Panc1 (cell line): ENCODE results near the gene ARHGAP45. TPM values are rescaled to one million over a fixed set of nuclear protein-coding genes. Genes with fewer than 3 reads are reported as not detected.

Experiments
- ATAC-seq: fragments of 200-7000 bp; cut with Tn5 transposase; 2 replicates; pipeline ENCODE4 v1.9.1; 2020; ENCODE audit warnings: mild to moderate bottlenecking, moderate library complexity
- BruUV-seq: library from RNA; stranded (reverse); fragments of 400-500 nt; replicated peaks from 2 replicates; lab custom pipeline; 2021; lab: Mats Ljungman, UMichigan
- CTCF ChIA-PET: fragments of 300-600 bp; sonication (Branson Sonifier 250); formaldehyde crosslinking; loops from one replicate; lab custom pipeline; 2022; ENCODE audit warnings: antibody characterized with exemption; lab: Charles Lee
- POLR2A ChIA-PET: fragments of 300-600 bp; sonication (Branson Sonifier 250); formaldehyde crosslinking; loops from one replicate; lab custom pipeline; 2022; ENCODE audit warnings: antibody characterized with exemption; lab: Charles Lee
- DNase-seq: peaks from one replicate; pipeline ENCODE4 v3.0.0-alpha.2; 2010; ENCODE audit warnings: low read depth, low spot score
- H3K27ac ChIP-seq: 2 replicates; pipeline ENCODE4 v1.5.1; 2011; ENCODE audit warnings: mild to moderate bottlenecking, low read length, inconsistent platforms
- H3K27me3 ChIP-seq: fragments of 200-500 bp; sonication (Bioruptor generic); 2 replicates; pipeline ENCODE4 v1.6.0; 2014; ENCODE audit warnings: low read length, inconsistent platforms; ENCODE audit not compliant: control insufficient read depth, insufficient read depth
- H3K36me3 ChIP-seq: fragments of 200-500 bp; sonication (Bioruptor generic); 2 replicates; pipeline ENCODE4 v1.5.1; 2014; ENCODE audit warnings: inconsistent platforms, mild to moderate bottlenecking, low read length, moderate library complexity; ENCODE audit not compliant: control insufficient read depth, insufficient read depth
- H3K4me1 ChIP-seq: 2 replicates; pipeline ENCODE4 v1.5.1; 2011; ENCODE audit warnings: inconsistent platforms, mild to moderate bottlenecking, low read length, moderate library complexity; ENCODE audit not compliant: control insufficient read depth, insufficient read depth
- H3K4me3 ChIP-seq, 2 experiments: 2 replicates each; pipeline ENCODE4 v1.5.1; 2011 to 2012; ENCODE audit warnings: low read depth in 2 of 2, low read length in 2 of 2, mild to moderate bottlenecking in 2 of 2, inconsistent platforms in 1 of 2, moderate library complexity in 1 of 2
- H3K9me3 ChIP-seq: fragments of 200-500 bp; sonication (Bioruptor generic); 2 replicates; pipeline ENCODE4 v1.5.1; 2014; ENCODE audit warnings: low read depth, mild to moderate bottlenecking, inconsistent platforms, low read length, moderate library complexity; ENCODE audit not compliant: control insufficient read depth, insufficient read depth
- CTCF ChIP-seq: fragments of 450-650 bp; IDR thresholded peaks from 2 replicates; pipeline ENCODE4 v1.5.1; 2017; ENCODE audit warnings: mild to moderate bottlenecking
- POLR2AphosphoS5 ChIP-seq: IDR thresholded peaks from 2 replicates; pipeline ENCODE4 v1.6.1; 2012; ENCODE audit warnings: mild to moderate bottlenecking, low read depth, low read length, moderate library complexity
- REST ChIP-seq, 2 experiments: IDR thresholded peaks; 2 replicates each; pipeline ENCODE4 v1.6.1; 2011 to 2012; ENCODE audit warnings: low read depth in 2 of 2, control low read depth in 1 of 2, low read length in 1 of 2, mild to moderate bottlenecking in 1 of 2, moderate library complexity in 1 of 2; ENCODE audit not compliant: insufficient read depth in 1 of 2
- SIN3A ChIP-seq: IDR thresholded peaks from 2 replicates; pipeline ENCODE4 v1.6.1; 2012; ENCODE audit warnings: low read depth, mild to moderate bottlenecking, low read length, moderate library complexity, borderline replicate concordance; ENCODE audit not compliant: insufficient read depth
- TCF7L2 ChIP-seq: IDR thresholded peaks from 2 replicates; pipeline ENCODE4 v1.6.1; 2011; ENCODE audit warnings: mild to moderate bottlenecking, low read depth, low read length, inconsistent platforms
- in situ Hi-C: cut with HindIII; loops from 2 replicates; pipeline ENCODE4 v1.10.0; 2016; ENCODE audit warnings: low sequenced_read_pairs, low pct_unique_long_range_greater_than_20kb
- intact Hi-C: fragments of 100-400 bp; cut with micrococcal nuclease; formaldehyde crosslinking; loops from one replicate; pipeline ENCODE4 v1.10.0; 2022; ENCODE audit not compliant: unreplicated experiment
- total RNA-seq: library from RNA; stranded (reverse); gene quantifications from one replicate; pipeline ENCODE4 v1.2.1, GENCODE V29; 2021; ENCODE audit not compliant: unreplicated experiment

ARHGAP45 gene
- total RNA-seq, 1 experiment from 2014 or later = 27.8 TPM

DNA sequence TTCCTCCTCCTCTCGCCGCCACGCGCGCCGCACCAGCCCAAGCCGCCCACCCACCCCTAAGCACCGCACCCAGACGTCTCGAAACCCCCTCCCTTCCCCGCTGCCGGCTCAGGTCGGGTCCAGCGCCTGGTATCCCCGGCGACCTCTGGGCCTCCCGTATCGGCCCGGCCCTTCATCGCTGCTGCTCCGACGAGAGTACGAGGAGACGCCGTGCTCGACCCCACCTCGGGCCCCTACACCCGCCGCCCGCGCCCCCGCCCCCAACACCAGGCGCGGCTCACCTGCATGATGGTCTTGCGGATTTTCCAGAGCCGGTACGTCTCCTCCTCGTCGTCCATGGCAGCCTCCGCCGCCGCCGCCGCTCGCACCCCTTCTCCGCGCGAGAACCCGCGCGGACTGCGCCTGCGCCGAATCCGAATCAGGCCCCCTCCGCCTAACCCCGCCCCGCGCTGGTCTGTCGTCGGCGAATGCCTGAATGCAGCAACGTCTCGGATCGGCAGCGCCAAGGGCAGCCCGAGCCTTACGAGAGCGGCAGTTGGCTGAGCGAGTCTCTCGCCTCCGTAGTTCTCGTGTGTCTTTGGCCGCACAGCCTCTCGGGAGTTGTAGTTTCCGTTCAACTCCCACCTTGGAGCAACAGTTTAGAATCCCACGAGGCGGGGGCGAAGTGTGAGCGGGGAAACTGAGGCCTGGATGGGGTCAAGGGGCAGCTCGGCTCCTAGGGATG is 28.2 kb downstream of the ARHGAP45 start, which contains the start of gene POLR2E:
Gene POLR2E (minus strand): TSS at position 398 of the 724 bp plus-strand sequence. CDS start 60 bp downstream, at position 338.
- H3K36me3 ChIP-seq = no peaks in the 10 kb centered on the region; the same call in none of the 2 replicates
- peak within 1 kb of the TSS; percentile 83 to 87 for H3K4me3 ChIP-seq
- peaks cover 24% of the 10 kb centered on the region for H3K4me1 ChIP-seq
- DNase-seq = peak; percentile 79
- intact Hi-C loops (no loop called here), in situ Hi-C loops (no loop called here)
- peak within 1 kb of the TSS; percentile 87 for H3K27ac ChIP-seq
- no peaks in the 10 kb centered on the region for H3K9me3 ChIP-seq
- H3K27me3 ChIP-seq = no peaks in the 10 kb centered on the region
- peak; percentile 93 for ATAC-seq
- CTCF ChIA-PET = no interaction called here
- POLR2A ChIA-PET = no interaction called here
- no TSS peak for BruUV-seq
- TF ChIP-seq REST (IDR thresholded peaks at IDR 0.05; ENCODE audit: insufficient read depth in 1 of 2, low read depth in 2 of 2, low read length in 1 of 2) (peak in 1 of 2 experiments; percentile 62; a peak in 1 of 4 replicates), CTCF (no peak), POLR2AphosphoS5 (peak; percentile 62), SIN3A (0 out of 2 replicates have a peak, but pooled peaks have one; percentile 38), TCF7L2 (no peak)

GRCh38 chr19:1097810-1098176 is 30.8 kb downstream of the ARHGAP45 start:
- Histone ChIP-seq H3K27me3 (no peaks in the 10 kb centered on the region), H3K36me3 (no peaks in the 10 kb centered on the region; the same call in 1 of the 2 replicates), H3K4me3 (no peak overlapping the region), H3K4me1 (peaks cover 38% of the 10 kb centered on the region), H3K27ac (peak overlapping the region; percentile 79), H3K9me3 (no peaks in the 10 kb centered on the region)
- ChIA-PET CTCF (interaction anchor here (0.6 kb wide), 1 partner anchor 146 kb away, joined by 4 read pairs; no protein-coding TSS in a partner anchor), POLR2A (no interaction called here)
- TF ChIP-seq REST (IDR thresholded peaks at IDR 0.05; ENCODE audit: insufficient read depth in 1 of 2, low read depth in 2 of 2, low read length in 1 of 2) = no peak
- TF ChIP-seq TCF7L2 = no peak
- TF ChIP-seq SIN3A = no peak
- no peak for TF ChIP-seq CTCF
- TF ChIP-seq POLR2AphosphoS5 = no peak
- ATAC-seq (no peak), DNase-seq (no peak)
- in situ Hi-C loops = no loop called here
- BruUV-seq = no TSS peak
- intact Hi-C loops = no loop called here
